ENCODE results near the gene TACC2.

Gene TACC2

GRCh38 chr10:122237331-122237990 lies 248.5 kb downstream of the TACC2 start:
- DNase-seq, result no peak

GRCh38 chr10:122239578-122240257 lies 250.8 kb downstream of the TACC2 start:
- peak; percentile 54 for DNase-seq

- DNase-seq, result no peak
Observed at GRCh38 chr10:122240401-122240800, 251.4 kb downstream of the TACC2 start.

GRCh38 chr10:122241836-122242235 lies 252.9 kb downstream of the TACC2 start:
- no peak for DNase-seq

- peak; percentile 74 for DNase-seq
Observed at GRCh38 chr10:122243550-122243949, 254.6 kb downstream of the TACC2 start.

GRCh38 chr10:122244001-122244975 lies 255.3 kb downstream of the TACC2 start:
- DNase-seq, result no peak

- DNase-seq, result no peak
Observed at GRCh38 chr10:122245136-122245535, 256.2 kb downstream of the TACC2 start.

GRCh38 chr10:122245897-122246296 lies 256.9 kb downstream of the TACC2 start:
- DNase-seq, result no peak

GRCh38 chr10:122246830-122247520 lies 258.0 kb downstream of the TACC2 start:
- DNase-seq, result no peak

- no peak for DNase-seq
Observed at GRCh38 chr10:122248356-122249302, 259.7 kb downstream of the TACC2 start.

GRCh38 chr10:122249303-122249850 lies 260.4 kb downstream of the TACC2 start:
- no peak for DNase-seq

GRCh38 chr10:122249991-122250750 lies 261.2 kb downstream of the TACC2 start:
- DNase-seq, result no peak

GRCh38 chr10:122251459-122252255 lies 262.7 kb downstream of the TACC2 start:
- DNase-seq, result peak; percentile 30

GRCh38 chr10:122252805-122253204 lies 263.8 kb downstream of the TACC2 start:
- no peak for DNase-seq

- DNase-seq, result no peak
Observed at GRCh38 chr10:122253605-122254004, 264.6 kb downstream of the TACC2 start.

- DNase-seq, result no peak
Observed at GRCh38 chr10:122254831-122255230, 265.9 kb downstream of the TACC2 start.

- no peak for DNase-seq
Observed at GRCh38 chr10:122255509-122256301, 266.7 kb downstream of the TACC2 start.

GRCh38 chr10:122257041-122257440 lies 268.1 kb downstream of the TACC2 start:
- DNase-seq, result no peak
